Stimulated activated CD8-positive, alpha-beta memory T cell treated with anti-CD3 and anti-CD28 coated beads, Interleukin-12 subunit alpha, Interleukin-12 subunit beta, amount 100 ng/mL, for 24 hours (primary cell): ENCODE data around the gene AK3.

ENCODE experiments used
- DNase-seq: peaks from one replicate; pipeline ENCODE4 v3.0.0-alpha.2; 2020; ENCODE audit errors: extremely low read depth

AK3 gene

GRCh38 chr9:4748612-4749011 lies 7.6 kb upstream of the AK3 start:
- DNase-seq = no peak

DNA sequence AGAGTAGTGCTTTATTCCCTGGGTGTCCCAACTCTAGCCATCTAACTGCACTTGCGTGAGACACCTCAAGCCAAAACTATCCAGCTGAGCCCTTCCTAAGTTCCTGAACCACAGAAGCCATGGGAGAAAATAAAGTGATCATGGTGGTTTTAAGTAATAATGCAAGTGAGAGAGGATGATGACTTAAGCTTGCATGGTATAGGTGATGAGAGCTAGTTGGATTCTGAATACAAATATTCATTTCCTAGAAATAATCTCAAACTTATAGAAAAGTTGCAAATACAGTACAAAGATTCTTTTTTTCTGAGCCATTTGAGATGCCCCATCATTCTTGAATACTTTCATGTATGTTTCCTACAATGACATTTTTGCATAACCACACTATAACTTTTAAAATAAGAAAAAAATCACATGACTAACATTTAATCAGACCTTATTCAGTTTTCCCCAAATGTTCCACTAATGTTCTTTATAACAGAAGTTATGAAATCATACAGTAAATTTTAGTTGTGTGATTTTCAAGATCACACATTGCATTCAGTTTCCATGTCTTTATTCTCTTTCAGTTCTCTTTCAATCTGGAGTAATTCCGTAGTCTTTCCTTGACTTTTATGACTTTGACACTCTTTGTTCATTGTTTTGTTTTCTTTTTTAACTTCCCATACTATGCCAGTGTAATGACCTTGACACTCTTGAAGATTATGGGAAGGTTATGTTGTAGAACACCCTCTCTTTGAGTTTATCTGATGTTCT lies 5.5 kb upstream of the AK3 start:
- no peak for DNase-seq

- no peak for DNase-seq
These were observed 2.3 kb upstream of the AK3 start for GRCh38 chr9:4743131-4743875.

- DNase-seq = no peak
These were observed 1.2 kb upstream of the AK3 start for GRCh38 chr9:4742246-4742645.

GRCh38 chr9:4741365-4742089 lies 525 bp upstream of the AK3 start:
- no peak for DNase-seq

GRCh38 chr9:4740388-4740637 lies 689 bp downstream of the AK3 start:
- DNase-seq = no peak

DNA sequence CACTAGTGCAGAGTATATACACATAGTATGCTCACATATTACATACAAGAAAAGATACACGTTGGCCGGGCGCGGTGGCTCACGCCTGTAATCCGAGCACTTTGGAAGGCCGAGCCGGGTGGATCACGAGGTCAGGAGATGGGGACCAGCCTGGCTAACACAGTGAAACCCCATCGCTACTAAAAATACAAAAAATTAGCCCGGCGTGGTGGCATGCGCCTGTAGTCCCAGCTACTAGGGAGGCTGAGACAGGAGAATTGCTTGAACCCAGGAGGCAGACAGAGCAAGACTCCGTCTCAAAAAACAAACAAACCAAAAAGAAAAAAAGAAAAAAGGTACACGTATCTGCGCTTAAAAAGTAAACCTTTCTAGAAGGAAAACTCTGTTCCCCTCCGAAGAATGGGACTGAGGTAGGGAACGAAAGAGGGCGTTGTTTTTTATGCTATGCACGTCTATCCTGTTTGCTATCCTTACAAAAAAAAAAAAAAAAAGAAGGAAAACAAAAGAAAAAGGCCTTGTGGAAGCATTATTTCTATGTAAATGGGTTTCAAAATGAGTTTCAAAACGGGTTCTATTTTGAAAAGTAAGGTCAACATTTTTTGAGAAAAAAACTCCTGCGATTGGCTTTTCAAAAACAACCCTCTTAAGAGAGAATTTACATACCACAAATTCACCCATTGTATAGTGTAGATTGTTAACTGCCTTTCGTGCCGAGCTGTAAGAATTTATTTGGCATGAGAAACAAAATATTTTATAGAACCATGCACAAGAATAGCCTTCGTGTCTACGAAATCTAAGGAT lies 1.2 kb downstream of the AK3 start:
- DNase-seq = no peak

DNA sequence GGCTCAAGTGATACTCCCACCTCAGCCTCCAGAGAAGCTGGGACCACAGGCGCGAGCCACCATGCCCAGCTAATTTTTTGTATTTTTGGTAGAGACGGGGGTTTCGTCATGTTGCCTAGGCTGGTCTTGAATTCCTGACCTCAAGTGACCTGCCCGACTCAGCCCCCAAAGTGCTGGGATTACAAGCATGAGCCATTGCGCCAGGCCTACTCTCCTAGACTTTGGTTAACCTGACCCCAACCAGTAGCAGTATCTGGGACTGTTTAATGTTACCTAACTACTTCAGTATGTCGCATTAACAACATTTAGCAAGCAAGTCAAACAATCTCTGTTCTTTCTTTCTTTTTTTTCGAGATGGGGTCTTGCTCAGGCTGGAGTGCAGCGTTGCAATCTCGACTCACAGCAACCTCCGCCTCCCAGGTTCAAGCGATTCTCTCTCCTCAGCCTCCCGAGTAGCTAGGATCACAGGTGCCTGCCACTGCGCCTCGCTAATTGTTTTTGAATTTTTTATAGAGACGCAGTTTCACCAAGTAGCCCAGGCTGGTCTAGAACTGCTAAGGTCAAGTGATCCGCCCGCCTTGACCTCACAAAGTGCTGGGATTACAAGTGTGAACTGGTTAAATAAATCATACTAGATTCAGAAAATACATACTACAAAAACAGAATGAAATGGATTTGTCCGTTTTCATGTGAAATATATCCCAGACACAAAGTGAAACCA lies 2.0 kb downstream of the AK3 start:
- no peak for DNase-seq

- no peak for DNase-seq
These were observed 6.9 kb downstream of the AK3 start for GRCh38 chr9:4734150-4734549.

DNA sequence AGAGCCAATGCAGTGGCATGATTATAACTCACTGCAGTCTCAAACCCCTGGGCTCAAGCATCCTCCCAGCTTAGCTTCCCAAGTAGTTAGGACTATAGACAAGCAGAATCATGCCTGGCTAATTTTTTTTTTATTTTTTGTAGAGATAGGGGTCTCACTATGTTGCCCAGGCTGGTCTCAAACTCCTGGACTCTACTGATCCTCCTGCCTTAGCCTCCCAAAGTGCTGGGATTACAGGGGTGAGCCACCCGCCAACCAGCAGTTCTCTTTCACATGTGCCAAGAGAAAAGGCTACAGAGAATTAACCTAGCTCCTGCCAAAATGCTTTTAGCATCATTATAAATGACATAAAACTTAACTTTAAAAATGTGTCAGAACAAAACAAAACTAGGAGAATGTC lies 8.1 kb downstream of the AK3 start:
- DNase-seq = no peak

DNA sequence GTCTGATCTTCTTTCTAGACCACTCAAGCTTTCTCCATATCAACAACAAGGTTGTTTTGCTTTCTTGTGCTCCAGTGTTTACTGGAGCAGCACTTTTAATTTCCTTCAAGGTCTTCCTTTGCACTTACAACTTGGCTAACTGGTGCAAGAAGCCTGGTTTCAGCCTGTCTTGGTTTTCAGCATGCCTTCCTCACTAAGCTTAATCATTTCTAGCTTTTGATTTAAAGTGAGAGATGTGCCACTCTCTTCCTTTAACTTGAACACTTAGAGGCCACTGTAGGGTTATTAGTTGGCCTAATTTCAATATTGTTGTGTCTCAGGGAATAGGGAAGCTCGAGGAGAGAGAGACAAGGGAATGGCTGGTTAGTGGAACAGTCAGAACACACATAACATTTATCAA lies 13.4 kb downstream of the AK3 start:
- DNase-seq = no peak

GRCh38 chr9:4725706-4726442 lies 15.1 kb downstream of the AK3 start:
- no peak for DNase-seq

DNA sequence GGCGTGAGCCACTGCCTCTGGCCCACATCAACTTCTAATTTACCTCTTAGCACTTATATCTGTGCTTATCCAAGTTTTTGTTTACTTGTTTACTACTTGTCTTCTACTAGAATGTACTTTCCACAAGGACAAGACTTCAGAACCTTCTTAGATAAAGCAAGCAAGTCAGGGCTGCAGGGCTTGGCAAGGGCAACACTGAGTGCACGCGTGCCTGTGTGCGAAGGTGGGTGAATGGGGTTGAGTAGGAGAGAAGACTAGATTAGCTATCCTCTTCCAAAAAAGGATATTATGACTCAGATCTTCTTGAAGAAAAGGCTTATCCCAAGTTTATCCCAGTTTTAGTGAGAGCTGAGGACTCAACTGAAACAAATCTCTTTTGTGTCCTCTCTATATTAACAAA lies 19.3 kb downstream of the AK3 start:
- no peak for DNase-seq

GRCh38 chr9:4718911-4719310 lies 22.1 kb downstream of the AK3 start:
- DNase-seq = no peak

DNA sequence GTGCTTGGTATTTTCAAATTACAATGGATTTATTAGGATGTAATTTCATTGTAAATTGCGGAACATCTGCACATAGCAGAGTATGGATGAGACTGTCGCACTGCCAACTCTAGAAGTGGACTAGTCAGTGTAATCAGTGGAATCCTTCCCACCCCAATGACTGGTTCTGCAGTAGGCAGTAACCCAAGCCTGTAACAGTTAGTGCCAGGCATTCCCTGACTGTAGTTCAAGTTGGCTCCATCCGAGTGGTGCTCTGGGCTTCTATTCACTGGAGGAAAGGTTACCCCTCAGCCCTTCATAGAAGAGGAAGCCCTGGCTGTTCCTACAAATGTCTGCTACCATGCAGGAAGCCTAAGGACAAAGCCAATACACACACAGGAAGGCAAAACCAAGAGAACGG lies 23.2 kb downstream of the AK3 start:
- no peak for DNase-seq

- DNase-seq = no peak
These were observed 24.8 kb downstream of the AK3 start for GRCh38 chr9:4716163-4716562.

- no peak for DNase-seq
These were observed 26.6 kb downstream of the AK3 start for GRCh38 chr9:4714266-4715016.

DNA sequence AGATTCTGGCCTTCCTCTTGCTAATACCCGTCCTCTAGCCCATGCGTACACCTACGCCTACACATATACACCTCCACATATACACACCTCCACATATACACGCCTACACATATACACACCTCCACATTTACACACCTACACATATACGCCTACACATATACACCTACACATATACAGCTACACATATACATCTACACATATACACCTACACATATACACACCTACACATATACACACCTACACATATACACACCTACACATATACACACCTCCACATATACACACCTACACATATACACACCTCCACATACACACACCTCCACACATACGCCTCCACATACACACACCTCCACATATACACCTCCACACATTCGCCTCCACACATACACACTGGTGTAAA lies 27.2 kb downstream of the AK3 start:
- DNase-seq = no peak

GRCh38 chr9:4709380-4709779 lies 31.6 kb downstream of the AK3 start:
- no peak for DNase-seq

DNA sequence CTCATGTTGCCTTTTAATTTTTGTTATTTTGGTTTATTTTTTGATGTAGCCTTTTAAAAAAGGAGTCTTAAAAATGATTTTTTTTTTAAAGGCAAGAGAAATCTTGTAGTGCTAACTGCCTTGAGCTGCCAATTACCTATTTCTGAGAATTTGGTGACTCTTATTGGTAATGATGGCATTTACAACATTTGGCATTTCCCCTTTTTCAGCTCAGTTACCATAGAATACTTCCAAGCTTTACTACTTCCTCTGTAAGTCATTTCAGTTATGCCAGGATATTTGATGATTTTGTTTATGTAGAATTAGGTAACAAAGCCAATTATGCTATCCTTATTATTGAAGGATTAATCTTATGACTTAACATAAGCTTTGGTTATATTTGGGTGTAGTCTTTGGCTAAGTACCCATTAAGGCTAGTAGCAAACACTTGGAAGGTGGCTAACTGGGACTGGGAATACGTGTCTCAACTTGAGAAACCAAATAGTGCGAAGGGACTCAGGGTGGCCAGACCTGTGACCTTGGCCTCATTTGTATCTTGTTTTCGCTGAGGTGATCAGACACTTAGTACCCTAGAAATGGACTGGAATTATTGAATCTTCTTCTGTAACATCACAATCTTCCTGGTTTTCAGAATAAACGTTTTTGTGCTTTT lies 33.9 kb downstream of the AK3 start:
- no peak for DNase-seq
